Femur (tissue), 1 donor: ENCODE results near the gene NTRK2.

Source experiments
- DNase-seq: peaks from one replicate; pipeline ENCODE4 v3.0.0-alpha.2; 2017

NTRK2 gene

DNA sequence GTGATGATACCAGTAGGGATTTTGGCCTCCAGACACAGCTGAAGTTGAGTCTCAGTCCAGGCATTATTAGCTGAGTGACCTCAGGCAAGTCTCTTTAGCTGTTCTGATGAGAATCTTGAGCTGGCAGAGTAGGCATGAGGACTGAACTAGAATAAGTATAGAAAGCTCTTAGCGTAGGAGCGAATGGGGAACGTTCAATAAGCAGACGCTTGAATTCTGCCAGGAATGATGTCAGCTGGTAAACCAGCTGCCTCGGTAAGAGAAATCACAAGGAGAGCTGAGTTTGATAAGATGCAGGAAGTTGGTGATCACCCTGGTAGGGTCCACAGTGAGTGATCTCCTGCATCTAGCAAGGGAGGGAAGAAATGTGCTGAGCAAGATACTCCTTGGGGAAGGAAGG lies 280.4 kb downstream of the NTRK2 start:
- no peak for DNase-seq

DNA sequence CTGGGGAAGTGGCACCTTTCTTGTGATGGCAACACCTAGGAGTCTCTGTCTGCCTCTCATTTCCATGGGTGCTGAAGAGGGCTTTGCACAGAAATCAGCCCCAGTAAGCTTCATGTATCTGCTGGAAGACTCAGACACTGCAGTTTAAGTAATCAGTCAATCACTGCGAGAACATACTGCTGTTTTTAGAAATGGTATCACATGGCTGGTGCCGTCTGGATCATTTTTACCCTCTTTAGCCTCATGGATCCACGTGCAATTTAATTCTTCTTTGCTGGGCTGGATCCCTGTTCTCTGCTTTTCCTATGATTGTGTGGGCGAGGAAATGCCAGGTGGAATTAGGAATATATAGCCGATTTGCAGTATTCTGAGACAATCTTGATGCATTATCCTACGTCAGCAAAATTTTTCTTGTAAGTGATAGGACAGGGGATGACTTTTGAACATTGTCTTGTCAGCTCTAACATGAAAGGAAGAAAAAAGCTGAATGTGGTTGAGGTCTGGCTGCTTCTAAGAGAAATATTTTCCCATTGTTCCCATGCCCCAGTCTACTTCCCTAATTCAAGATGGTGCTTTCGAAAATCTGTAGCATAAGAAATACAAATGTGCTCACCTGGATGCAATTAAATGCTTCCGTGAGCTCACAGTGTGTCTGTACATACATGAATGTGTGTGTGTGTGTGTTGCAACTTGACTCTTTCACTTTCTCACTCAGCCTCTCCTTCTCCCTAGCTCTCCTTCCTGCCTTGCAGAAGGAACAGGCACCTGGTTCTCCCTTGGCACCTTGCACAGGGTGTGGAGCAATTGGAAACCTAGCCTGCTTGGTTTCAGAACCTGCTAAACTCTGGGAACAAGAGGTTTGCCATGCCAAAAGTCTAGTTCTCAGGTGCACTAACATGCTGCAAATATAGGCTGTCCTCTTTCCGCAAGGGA lies 281.6 kb downstream of the NTRK2 start:
- no peak for DNase-seq

DNA sequence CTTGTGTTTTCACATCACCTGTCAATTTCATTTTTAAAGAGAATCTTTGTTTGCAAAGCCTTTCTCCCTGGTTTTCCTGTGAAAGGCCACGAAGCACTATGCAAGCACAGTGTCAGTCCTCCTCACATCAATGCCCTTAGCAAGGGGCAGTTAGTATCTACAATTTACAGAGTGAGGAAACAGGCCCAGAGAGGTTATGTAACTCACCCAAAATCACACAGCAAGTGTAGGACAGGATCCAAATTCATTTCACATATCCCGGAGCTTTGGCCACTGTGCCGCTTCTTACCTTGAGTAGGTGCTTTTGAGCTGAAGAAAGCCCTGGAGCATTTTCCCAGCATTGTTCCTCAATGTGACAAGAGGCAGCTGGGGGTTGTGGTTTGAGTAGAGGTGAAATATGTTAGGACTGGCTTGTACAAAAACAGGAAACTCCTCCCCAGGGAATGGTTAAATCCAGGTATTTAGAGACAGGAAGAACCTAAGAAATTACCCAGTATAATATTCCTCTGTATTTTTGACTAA lies 283.8 kb downstream of the NTRK2 start:
- no peak for DNase-seq

DNA sequence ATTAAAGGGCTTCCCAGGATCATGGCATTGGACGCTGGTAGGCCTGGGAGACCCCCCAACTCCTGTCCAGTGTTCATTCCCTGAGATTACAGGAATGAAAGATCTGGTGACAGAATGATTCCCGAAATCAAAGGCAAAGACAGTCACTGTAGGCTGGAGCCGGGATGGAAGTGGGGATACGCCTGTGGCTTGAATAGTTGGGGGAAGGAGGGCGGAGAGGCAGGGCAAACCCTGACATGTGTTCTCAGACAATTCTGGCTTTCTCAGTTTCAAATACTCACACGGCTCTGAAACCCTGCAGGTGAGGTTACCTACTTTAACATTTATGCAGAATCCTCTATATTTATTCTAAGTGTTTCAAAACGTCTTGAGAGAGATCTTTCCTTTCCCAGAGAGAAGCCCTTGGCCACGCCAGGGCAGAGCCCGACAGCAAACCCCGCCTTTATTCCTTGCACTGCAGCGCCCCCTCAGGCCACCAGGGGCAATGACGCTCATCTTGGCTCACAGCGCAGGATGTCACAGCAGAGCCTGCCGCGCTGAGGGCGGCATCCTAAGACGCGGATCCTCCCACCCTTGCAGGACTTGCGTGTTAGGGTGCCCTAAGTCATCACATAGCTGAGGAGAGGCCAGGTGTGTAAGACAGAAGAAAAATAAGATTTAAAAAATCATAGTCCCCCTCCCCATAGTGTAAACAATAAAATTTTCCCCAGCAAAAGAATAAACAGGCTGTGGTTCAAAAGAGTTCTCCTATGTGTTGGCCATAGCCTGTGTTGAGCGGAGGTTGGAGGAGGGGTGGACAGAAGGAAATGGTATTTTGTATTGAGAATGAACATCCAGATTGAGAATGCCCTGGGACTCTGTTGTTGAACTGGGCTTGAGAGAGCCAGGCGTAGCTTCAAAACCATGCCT lies 284.5 kb downstream of the NTRK2 start:
- DNase-seq = peak; percentile 90

DNA sequence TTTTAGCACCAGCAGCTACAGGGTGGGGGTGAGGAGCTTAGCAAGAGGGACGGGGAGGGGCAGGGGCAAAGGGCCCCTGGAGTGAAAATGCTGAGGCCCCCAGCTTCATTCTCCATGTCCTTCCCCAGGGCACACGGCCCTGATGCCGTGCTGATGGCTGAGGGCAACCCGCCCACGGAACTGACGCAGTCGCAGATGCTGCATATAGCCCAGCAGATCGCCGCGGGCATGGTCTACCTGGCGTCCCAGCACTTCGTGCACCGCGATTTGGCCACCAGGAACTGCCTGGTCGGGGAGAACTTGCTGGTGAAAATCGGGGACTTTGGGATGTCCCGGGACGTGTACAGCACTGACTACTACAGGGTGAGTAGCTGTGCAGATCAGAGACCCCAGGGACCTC lies 285.6 kb downstream of the NTRK2 start:
- DNase-seq = no peak

DNA sequence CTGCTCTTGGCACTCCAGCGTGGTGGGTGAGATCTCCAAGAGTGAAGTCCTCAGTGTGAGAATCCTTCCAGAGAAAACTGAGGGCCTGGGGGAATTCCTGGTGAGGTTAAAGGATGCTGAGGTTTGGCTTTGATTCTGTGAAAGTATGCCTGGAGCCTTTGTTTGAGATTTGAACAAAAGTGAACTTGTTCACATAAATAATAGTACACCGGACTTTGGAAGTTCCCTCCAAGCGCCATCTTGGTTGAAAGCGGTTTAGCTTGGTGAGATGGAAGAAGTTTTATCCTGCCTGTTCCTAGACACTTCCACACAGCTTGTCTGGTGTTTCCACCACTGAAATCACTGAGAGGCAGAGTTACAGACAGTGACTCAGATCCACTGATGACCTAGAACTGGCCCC lies 286.4 kb downstream of the NTRK2 start:
- no peak for DNase-seq

DNA sequence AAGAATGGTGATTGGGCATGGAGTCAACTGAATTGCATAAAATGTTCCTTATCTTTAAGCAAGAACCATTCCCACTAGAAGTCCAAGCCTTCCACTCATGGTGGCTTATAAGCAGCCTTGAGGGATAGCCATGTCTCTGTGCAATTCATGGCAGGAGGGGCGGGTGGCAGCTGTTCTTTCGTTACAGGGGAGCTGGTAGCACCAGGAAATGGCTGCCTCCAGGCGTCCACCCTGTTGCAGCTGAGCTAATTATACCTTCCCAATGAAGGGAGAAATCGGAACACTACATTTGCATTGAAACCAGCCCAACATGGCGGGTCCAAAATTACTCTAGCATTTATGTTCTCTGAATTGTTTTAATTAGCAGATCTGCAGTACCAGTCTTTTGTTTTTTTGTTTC lies 289.8 kb downstream of the NTRK2 start:
- no peak for DNase-seq

DNA sequence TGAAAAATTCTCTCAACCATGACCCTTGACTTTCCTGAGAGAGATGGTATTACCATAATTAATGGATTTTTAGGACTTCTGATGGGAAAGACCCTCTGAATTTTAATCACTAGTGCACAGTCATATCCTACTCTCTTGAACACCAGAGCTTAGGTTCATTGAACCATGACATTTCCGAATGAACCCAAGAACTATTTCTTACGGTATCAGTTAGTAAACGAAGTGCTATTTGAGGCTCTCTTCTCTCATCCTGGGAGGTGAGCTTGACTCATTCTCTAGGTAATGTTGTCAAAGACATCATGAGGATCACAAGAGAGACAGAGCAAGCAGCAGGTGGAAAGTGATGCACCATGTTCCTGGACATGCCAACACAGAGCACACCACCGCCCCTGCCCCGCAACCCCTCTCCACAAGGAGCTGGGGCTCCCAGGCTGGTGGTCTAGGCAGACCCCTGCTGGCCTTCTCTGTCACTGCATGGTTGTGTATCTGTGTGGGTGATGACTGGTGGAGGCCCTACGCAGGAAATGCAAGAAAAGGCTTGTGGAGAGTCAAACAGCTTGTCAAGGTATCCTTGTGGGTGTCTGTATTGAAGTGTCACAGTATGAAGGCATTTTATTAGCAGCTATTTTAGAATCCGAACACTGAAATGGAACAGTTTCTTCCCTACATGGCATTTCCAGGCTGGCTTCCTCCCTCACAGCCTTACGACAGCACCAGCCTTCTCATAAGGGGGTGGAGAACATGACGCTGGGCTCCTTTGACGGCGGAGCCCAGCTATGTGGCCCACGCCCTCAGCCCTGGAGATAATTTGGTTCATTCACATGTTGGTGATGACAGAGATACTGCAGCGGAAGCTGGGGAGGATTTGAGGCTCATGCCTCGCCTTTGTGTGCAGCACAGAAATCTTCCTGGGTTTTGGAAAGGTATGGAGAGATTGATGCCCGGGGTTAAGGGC lies 297.6 kb downstream of the NTRK2 start:
- DNase-seq = no peak

DNA sequence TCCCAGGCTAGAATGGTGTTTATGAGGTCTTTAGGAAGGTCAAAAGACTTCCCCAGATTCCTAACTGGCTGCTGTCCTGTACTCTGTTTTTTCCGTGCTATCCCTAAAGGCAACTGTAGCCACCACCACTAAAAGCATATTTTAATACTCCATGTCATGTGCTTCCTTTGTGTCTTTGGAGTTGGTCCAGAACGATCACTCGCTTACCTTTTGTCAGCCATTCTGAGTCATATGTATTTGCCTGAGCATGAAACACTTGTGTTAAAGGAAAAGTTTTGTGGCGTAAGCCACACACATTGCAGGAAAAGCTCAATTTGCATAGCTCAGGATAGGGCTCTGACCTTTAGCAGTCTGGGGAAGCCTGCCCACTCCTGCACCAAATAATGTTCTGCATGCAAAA lies 299.6 kb downstream of the NTRK2 start:
- no peak for DNase-seq

DNA sequence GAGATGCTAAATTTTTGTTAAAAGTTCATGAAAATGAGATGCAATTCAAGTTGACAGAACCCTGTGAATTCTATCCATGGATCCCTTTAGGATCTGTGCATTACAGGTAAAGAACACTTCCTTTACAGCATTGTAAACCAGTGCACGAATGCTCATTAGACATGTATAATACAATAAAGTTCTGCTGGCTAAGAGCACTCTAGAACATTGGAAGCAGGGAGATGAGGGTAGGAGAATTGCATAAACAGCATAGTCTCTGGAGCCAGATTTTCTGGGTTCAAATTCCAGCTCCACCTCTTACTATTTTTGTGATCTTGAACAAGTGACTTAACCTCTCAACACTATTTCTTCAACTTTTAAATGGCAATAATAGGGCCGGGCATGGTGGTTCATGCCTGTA lies 300.2 kb downstream of the NTRK2 start:
- DNase-seq = no peak

DNA sequence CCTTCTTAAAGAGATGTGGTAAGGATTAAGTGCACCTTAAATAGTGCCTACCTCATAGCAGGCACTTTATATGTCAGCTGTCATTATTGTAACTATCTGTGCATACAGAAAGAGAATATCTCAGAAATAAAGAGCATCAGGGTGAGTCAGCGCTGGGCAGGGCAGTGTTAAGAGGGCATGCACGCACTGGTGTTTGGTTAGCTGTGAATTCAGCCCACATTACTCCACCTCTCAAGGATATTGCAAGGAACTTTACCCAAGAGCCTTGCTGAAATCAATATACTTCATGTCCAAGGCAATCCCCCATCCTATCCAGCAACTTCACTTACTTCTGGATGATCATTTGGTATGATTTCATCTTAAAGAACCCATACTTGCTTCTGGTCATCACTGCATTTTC lies 300.9 kb downstream of the NTRK2 start:
- DNase-seq = no peak

DNA sequence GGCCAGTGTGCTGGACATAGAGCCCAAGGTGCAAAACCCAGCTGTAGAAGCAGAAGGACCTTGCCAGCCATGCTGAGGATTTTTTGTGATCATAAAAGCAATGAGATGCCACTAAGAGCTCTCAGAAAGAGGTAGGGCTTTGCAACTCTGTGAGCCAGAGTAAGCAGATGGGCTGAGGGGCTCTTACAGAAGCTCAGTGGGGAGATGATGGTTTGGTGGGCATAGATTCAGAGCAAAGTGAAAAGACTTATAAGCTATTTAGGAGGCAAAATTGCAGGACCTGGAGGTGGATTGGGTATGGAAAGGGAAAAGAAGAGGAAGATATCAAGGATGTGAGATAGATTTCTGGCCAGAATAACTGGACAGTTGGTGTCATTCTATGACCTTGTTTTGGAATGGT lies 302.0 kb downstream of the NTRK2 start:
- DNase-seq = no peak

DNA sequence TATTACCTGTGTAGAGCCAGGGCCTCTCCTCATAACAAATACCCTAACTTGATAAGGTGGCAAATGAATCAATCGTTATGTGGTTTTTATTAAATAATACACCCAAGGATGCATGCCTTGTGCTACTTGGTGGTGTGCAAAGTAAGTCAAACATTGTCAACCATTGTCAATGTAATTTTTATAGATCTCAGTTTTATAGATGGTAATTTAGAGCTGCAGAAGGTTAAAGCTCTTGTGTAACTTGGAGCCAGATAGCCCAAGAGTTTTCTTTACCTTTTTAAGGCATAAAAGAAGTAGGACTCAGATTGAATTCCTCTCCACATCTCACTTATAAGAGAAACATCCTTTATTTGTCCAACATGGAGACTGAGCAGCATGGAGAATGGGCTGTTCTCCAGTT lies 304.7 kb downstream of the NTRK2 start:
- no peak for DNase-seq

DNA sequence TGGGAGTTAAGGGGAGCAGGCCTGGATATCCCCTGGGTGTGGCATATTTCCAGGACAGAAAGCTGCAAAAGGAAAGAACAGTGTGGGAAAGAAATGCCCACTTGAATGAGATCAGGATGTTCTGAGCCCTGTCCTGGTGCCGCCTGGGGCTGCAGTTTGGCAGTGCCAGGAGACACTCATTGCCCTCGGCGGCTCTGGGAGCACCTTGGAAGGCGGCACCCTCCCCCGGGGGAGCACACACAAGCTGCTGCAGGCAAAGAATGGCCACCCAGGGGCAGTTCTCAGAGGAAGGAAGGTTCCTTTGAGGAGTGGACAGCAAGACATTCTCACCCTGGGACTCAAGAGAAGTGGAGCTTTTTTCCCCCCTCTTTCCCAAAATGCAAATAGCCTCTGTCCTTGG lies 305.3 kb downstream of the NTRK2 start:
- DNase-seq = no peak

DNA sequence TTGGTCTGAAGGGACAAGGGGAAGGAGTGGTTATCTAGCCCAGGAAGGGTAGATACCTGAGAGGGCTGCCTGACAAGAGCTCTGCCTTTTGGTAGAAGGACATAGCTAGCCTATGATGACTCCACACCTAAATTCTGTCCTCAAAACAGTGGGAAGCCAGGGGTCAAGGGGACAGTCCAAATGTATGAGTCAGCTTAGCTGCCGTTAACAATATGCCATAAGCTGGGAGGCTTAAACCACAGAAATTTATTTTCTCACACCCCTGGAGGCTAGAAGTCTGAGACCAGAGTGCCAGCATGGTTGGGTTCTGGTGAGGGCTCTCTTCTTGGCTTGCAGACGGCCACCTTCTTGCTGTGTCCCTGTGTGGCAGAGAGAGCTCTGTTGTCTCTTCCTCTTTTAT lies 306.4 kb downstream of the NTRK2 start:
- DNase-seq = no peak

DNA sequence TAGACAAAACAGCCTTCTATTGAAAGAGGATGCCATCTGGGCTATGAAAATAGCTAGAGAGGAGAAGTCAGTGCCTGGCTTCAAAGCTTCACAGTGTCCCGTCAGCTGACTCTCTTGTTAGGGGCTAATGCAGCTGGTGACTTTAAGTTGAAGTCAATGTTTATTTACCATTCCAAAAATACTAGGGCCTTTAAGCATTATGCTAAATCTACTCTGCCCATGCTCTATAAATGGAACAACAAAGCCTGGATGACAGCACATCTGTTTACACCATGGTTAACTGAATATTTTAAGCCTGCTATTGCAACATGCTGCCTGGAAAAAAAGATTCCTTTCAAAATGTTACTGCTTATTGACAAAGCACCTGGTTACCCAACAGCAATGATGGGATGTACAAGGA lies 309.1 kb downstream of the NTRK2 start:
- no peak for DNase-seq

DNA sequence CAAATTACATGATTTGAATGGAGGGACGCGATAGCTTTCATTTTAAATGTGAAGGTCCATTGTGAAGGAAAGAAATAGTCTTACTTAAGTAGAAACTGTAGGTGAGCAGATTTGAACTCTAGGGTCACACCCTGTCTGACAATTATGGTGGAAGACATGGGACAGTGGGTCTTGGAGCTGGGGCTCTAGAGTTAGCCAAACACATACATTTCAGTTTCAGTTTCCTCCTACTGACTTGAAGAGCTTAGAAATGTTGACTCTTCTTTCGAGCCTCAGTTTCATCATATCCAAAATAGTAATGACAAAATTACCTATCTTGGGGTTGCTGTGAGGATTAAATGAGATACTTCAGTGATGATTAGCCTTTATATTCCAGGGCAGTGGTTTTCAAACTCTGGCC lies 314.2 kb downstream of the NTRK2 start:
- no peak for DNase-seq

DNA sequence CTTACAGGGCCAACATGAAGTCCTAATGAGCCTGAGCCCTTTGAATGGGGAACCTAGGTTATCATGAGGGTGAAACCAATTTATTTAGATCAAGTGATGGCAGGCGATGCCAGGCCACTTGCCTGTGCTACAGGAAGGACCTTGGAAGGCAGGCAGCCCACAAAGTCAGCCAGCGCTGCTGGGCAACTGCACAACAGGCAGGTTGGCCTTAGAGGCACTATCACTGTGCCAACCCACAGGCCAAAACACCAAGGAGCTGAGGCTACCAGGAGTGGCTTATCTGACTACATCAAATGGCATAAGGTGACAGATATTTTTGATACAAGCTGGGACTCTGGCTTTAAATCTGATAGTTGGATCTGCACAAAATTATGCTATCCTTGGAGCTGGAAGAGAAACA lies 319.1 kb downstream of the NTRK2 start:
- DNase-seq = no peak

DNA sequence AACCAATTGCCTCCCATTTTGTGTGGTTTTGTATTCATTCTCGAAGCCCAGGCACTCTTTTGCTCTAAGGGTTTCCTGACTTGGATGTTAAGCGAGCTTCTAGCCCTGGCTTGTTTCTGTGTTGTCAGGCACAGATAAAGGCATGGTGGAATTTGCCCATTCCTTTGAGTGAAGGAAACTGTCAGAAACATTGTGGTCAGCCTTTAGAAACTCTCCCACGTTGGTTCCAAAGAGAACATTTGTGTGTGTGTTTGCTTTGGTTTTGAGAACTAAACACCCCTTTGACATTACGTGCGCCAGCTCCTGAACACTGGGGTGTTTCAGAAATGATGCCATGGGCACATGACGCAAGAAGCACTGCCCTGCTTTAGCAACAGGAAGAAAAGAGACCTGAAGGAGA lies 320.9 kb downstream of the NTRK2 start:
- peak; percentile 32 for DNase-seq

DNA sequence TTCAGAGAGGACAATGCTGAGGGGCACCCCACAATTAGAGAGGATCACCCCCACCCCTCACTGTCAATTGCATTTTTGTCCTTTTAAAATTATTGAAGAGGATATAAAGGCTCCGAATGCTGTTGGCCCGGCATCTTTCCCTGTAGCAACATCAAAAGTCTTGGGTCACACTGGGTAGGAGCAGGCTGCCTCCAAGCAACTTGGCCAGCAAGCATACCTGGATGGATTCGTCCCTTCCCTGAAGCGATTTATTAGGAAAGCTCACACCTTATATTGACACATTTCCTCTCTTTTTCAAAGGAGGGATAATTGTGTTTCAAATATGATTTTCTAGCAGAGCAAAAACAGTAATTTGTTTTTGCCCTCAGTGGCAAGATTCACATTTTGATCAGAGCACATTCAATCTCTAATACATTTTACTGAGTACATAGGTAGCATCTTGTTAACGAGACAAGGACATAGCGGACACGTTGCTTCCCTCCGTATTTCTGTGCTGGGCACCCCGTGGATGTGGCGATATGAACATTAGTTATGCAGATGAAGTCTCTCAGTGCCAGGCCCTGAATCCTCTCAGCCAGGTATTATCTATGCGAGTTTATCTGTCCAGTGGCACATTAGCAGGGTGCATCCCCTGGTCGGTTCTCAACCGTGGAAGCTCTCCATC lies 321.5 kb downstream of the NTRK2 start:
- no peak for DNase-seq

DNA sequence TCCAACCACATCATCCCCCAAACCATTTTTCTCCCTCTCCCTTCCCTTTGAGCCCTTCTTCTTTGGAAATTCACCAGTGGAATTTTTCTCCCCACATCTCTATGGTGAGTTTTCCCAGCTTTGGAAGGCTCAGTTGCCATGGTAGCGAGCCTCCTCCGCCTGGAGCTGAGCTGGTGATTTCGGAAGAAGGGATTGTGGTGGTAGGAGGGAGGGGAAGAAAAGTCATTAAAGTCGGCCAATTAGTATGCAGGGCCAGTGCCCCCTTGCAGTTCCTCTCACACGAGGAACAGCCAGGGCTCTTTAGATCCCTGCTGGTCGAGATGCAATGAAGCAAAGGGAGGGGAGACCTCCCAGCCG lies 322.0 kb downstream of the NTRK2 start:
- no peak for DNase-seq

DNA sequence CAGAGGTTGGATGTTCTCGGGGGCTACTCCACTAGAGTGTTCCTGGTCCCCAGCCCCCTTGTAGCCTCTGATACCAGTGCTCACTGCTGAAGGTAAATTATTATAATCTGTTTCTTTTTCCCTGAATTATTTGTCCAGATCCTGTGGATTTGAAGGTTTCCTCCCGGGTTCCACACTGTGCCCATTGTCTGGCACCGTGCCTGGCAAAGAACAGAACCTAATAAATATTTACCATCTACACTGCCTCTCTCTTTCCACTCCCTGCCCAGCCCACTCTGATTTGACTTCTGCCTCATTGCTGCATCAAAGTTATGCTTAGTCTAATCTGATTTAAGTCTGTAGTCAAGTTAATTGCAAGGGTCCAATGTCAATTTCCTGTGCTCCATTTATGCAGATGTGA lies 322.9 kb downstream of the NTRK2 start:
- DNase-seq = no peak
